GM06990 (cell line): ENCODE data around the gene NKD1.
A peak's percentile ranks its signal among the peaks of the same experiment; 100 is the strongest.

ENCODE experiments used
- DNase-seq: peaks from one replicate; pipeline ENCODE4 v3.0.0-alpha.2; 2011; ENCODE audit not compliant: insufficient read length; ENCODE audit errors: extremely low read depth
- H3K27me3 ChIP-seq: replicated peaks from 2 replicates; pipeline ENCODE4 v1.6.0; 2011; ENCODE audit warnings: low read length; ENCODE audit not compliant: control insufficient read depth, insufficient read depth
- H3K36me3 ChIP-seq: 2 replicates; pipeline ENCODE4 v1.5.1; 2011; ENCODE audit warnings: low read length; ENCODE audit not compliant: control insufficient read depth, insufficient read depth
- H3K4me3 ChIP-seq: replicated peaks from 2 replicates; pipeline ENCODE4 v1.5.1; 2011; ENCODE audit warnings: low read depth, mild to moderate bottlenecking, control low read depth, low read length
- TF ChIP-seq, protein P1 (sequence below): IDR thresholded peaks from 2 replicates; pipeline ENCODE4 v1.5.1; 2011; ENCODE audit warnings: low read length, control low read depth, mild to moderate bottlenecking, inconsistent platforms; ENCODE audit not compliant: insufficient read depth, poor library complexity, severe bottlenecking

Gene NKD1

GRCh38 chr16:50609049-50609448 lies 60.9 kb downstream of the NKD1 start:
- DNase-seq = no peak
- TF ChIP-seq, protein P1, sequence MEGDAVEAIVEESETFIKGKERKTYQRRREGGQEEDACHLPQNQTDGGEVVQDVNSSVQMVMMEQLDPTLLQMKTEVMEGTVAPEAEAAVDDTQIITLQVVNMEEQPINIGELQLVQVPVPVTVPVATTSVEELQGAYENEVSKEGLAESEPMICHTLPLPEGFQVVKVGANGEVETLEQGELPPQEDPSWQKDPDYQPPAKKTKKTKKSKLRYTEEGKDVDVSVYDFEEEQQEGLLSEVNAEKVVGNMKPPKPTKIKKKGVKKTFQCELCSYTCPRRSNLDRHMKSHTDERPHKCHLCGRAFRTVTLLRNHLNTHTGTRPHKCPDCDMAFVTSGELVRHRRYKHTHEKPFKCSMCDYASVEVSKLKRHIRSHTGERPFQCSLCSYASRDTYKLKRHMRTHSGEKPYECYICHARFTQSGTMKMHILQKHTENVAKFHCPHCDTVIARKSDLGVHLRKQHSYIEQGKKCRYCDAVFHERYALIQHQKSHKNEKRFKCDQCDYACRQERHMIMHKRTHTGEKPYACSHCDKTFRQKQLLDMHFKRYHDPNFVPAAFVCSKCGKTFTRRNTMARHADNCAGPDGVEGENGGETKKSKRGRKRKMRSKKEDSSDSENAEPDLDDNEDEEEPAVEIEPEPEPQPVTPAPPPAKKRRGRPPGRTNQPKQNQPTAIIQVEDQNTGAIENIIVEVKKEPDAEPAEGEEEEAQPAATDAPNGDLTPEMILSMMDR = no peak
- H3K4me3 ChIP-seq = no peak overlapping the region
- no peaks in the 10 kb centered on the region; the same call in 1 of the 2 replicates for H3K27me3 ChIP-seq
- H3K36me3 ChIP-seq = no peaks in the 10 kb centered on the region

- TF ChIP-seq, protein P1 = no peak
- no peaks in the 10 kb centered on the region for H3K36me3 ChIP-seq
Measured at GRCh38 chr16:50609471-50609870, 61.3 kb downstream of the NKD1 start.

GRCh38 chr16:50610331-50611262 lies 62.4 kb downstream of the NKD1 start:
- Histone ChIP-seq H3K27me3 (no peaks in the 10 kb centered on the region; the same call in 1 of the 2 replicates), H3K36me3 (no peaks in the 10 kb centered on the region), H3K4me3 (no peak overlapping the region)
- DNase-seq = no peak
- TF ChIP-seq, protein P1 = no peak

More at GRCh38 chr16:50609471-50609870, 61.3 kb downstream of the NKD1 start:
- H3K27me3 ChIP-seq = no peaks in the 10 kb centered on the region; the same call in 1 of the 2 replicates
- DNase-seq = no peak
- H3K4me3 ChIP-seq = no peak overlapping the region

DNA sequence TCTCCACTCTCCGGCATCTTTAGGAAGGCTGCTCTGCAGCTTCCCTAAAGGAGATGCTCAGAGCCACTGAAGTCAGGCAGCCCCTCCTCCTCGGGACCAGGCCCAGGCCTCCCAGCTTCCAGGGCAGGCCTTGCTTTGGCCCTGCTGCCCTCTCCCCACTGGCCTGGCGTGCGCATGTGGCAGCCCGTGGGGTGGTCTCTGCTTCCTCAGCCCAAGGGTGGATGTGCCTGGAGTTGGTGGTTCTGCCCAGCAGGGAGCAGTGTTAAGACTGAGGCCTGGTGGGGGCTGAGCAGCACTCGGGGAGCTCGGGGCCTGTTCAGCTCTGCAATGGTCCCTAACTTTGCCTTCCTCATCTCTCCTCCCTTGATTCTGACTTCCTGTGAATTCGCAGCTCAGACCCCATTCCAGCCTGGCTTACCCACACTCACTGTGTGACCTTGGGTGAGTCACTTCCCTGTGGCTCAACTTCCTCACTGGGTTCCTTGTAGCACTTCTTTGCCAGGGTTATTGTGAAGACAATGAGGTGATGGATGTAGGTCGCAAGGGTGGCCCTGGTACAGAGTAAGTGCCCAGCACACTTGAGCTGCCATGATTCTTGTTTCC lies 63.2 kb downstream of the NKD1 start:
- no peak overlapping the region for H3K4me3 ChIP-seq
- TF ChIP-seq, protein P1 = peak; percentile 17
- H3K36me3 ChIP-seq = no peaks in the 10 kb centered on the region
- DNase-seq = no peak
- H3K27me3 ChIP-seq = no peaks in the 10 kb centered on the region; the same call in 1 of the 2 replicates

DNA sequence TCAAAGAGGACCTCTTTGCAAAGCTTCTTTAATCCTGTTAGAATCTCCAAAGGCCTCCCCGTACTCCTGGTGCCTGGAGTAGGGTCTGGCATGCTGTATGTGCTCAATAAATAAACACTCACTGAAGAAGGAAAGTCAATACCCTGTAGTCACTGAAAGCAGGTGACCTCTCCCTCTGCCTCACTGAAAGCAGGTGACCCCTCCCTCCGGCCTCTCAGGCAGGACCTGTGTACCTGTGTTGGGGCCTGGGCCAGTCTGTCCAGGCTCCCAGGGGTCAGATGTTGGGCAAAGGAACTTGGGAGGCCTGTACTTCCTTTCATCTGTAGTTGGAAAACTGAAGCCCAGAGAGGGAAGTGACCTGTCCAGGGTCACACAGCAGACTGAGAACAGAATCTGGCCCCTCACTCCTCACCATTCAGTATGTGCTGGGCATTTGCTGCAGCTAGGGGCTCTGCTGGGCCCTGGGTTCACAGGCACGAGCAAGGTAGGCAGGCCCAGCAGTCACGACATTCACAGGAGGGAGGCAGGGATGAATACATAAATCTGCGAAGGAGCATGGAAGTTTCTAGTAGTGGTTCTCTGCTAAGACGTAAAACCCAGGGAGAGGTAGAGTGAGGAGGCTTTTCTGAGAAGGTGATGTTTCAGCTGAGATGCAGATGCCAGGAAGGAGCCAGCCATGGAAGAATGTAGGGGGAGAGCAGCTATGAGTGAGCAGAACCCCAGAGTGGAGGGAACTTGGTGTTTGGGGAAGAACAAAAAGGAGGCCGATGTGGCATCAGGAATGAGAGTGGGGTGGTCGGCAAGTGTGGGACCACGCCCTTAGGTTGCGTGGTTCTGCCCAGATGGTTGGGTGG lies 64.0 kb downstream of the NKD1 start:
- no peak overlapping the region for H3K4me3 ChIP-seq
- TF ChIP-seq, protein P1 = no peak
- no peak for DNase-seq
- no peaks in the 10 kb centered on the region; the same call in 1 of the 2 replicates for H3K27me3 ChIP-seq
- no peaks in the 10 kb centered on the region for H3K36me3 ChIP-seq
